ENCODE measurements around the gene GJC2. TPM values are rescaled to one million over a fixed set of nuclear protein-coding genes. Genes with fewer than 3 reads are reported as not detected.

Gene GJC2
- total RNA-seq, 1 experiment from 2014 or later: 1.5 TPM

DNA sequence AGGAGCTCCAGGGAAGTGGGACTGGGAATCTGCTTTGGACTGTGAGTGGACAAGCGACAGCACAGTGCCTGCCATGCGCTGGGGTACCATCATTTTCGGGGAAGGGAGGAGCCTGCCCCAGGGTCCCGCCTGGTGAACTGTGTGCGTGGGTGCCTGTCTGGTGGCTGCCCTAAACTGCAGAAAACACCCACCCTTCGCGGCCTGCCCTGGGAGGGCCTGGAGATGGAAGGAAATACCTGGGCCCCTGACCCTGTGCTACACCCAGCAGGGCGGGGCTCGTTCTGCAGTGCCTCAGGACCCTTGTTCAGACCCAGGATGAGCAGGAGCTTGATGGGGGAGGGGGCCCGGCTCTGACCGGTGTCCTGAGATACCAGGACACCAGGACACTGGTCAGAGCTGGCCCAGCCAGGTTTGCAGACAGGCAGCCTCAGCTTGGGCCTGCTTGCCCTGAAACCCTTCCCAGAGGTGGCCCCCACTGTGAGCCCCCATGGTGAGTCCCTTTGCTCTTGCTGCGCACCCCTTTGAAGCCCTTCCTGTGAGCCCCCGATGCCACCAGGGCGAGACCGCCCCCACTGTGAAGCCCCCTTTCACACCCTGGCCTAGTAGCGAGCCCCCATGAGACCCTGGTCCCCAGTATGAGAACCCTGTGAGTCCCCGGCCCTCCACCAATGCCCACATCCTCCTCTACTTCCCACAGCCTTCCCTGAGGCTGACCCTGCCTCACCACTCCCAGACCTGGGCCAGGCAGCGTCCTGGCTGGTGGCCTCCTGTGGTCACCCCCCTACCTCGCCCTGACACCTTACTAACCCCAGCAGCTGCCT is 2.6 kb downstream of the GJC2 start:
- Mint-ChIP-seq H3K27ac (ENCODE audit: unreplicated experiment) (no peak overlapping the region), H3K27me3 (ENCODE audit: insufficient read depth, unreplicated experiment) (no peaks in the 10 kb centered on the region)

GRCh38 chr1:228152918-228153258 is 3.2 kb downstream of the GJC2 start:
- Histone ChIP-seq H3K9me3 (no peaks in the 10 kb centered on the region), H3K4me1 (peaks cover 6% of the 10 kb centered on the region; the same call in 1 of the 2 replicates), H3K27me3 (replicated peaks; ENCODE audit: control insufficient read depth, insufficient read depth, low read length) (no peaks in the 10 kb centered on the region), H3K36me3 (ENCODE audit: control insufficient read depth, insufficient read depth, low read length) (no peaks in the 10 kb centered on the region), H3K4me3 (ENCODE audit: low read depth, low read length) (no peak overlapping the region)
- CTCF ChIA-PET: interaction anchor here (0.6 to 0.7 kb wide), 2 partner anchors 100 to 154 kb away, joined by 4 to 6 read pairs; no protein-coding TSS in a partner anchor
- TF ChIP-seq CTCF (IDR thresholded peaks at IDR 0.05; ENCODE audit: insufficient read depth in 1 of 2, low read depth in 1 of 2, low read length in 1 of 2, severe bottlenecking in 1 of 2, unreplicated experiment in 1 of 2): no peak
- Mint-ChIP-seq H3K4me3 (ENCODE audit: unreplicated experiment) (no peak overlapping the region), H3K27me3 (ENCODE audit: insufficient read depth, unreplicated experiment) (no peaks in the 10 kb centered on the region), H3K4me1 (ENCODE audit: low read depth, unreplicated experiment) (no peaks in the 10 kb centered on the region), H3K27ac (ENCODE audit: unreplicated experiment) (no peak overlapping the region), H3K36me3 (ENCODE audit: insufficient read depth, unreplicated experiment) (peaks cover 7% of the 10 kb centered on the region), H3K9me3 (ENCODE audit: unreplicated experiment) (no peaks in the 10 kb centered on the region)
- BruUV-seq (replicated peaks): no TSS peak
- no peak for DNase-seq
- intact Hi-C loops (cut with micrococcal nuclease; ENCODE audit: unreplicated experiment): no loop called here
- POLR2A ChIA-PET: no interaction called here

More for the DNA sequence above, 2.6 kb downstream of the GJC2 start:
- H3K36me3 ChIP-seq (ENCODE audit: control insufficient read depth, insufficient read depth, low read length): no peaks in the 10 kb centered on the region
- CTCF ChIA-PET: interaction anchor here (0.6 to 0.7 kb wide), 2 partner anchors 100 to 153 kb away, joined by 4 to 6 read pairs; no protein-coding TSS in a partner anchor
- H3K4me3 ChIP-seq (ENCODE audit: low read depth, low read length): no peak overlapping the region
- peaks cover 6% of the 10 kb centered on the region; the same call in 1 of the 2 replicates for H3K4me1 ChIP-seq
- no peak overlapping the region for H3K4me3 Mint-ChIP-seq (ENCODE audit: unreplicated experiment)
- no peaks in the 10 kb centered on the region for H3K27me3 ChIP-seq (replicated peaks; ENCODE audit: control insufficient read depth, insufficient read depth, low read length)
- intact Hi-C loops (cut with micrococcal nuclease; ENCODE audit: unreplicated experiment): no loop called here
- BruUV-seq (replicated peaks): no TSS peak
- peaks cover 7% of the 10 kb centered on the region for H3K36me3 Mint-ChIP-seq (ENCODE audit: insufficient read depth, unreplicated experiment)
- POLR2A ChIA-PET: no interaction called here
- H3K9me3 Mint-ChIP-seq (ENCODE audit: unreplicated experiment): no peaks in the 10 kb centered on the region
- no peak for TF ChIP-seq CTCF (IDR thresholded peaks at IDR 0.05; ENCODE audit: insufficient read depth in 1 of 2, low read depth in 1 of 2, low read length in 1 of 2, severe bottlenecking in 1 of 2, unreplicated experiment in 1 of 2)
- no peaks in the 10 kb centered on the region for H3K9me3 ChIP-seq
- no peak for DNase-seq
- no peaks in the 10 kb centered on the region for H3K4me1 Mint-ChIP-seq (ENCODE audit: low read depth, unreplicated experiment)

DNA sequence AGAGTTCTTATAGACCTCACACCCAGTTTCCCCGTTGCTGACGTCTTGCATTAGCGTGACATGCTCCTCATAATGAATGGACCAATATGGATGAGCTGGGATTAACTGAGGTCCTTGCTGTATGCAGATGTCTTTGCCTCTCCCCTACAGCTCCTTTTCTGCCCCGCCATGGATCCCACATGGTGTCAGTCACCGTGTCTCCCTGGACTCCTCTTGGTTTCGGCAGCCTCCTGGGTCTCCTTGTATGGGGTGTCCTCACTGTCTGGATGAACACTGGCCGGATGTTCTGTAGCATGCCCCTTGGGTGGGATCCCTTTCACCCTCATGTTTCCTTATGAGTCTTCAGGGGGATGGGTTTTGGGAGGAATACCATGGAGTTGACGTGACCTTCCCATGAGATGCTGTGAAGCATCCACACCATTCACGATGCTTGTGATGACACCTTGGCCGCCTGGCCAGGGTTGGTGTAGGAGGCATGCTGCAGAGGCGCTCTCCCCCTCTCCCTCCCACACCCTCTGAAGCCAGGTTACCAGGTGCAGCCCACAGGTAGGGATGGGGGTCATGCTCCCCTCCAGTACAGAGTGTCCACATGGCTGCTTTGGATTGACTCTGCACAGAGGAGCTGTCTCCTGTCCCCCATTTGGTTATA is 4.4 kb downstream of the GJC2 start:
- Mint-ChIP-seq H3K9me3 (ENCODE audit: unreplicated experiment) (no peaks in the 10 kb centered on the region), H3K27ac (ENCODE audit: unreplicated experiment) (no peak overlapping the region), H3K27me3 (ENCODE audit: insufficient read depth, unreplicated experiment) (no peaks in the 10 kb centered on the region), H3K4me1 (ENCODE audit: low read depth, unreplicated experiment) (no peaks in the 10 kb centered on the region), H3K4me3 (ENCODE audit: unreplicated experiment) (no peak overlapping the region), H3K36me3 (ENCODE audit: insufficient read depth, unreplicated experiment) (peaks cover 7% of the 10 kb centered on the region)
- Histone ChIP-seq H3K4me3 (ENCODE audit: low read depth, low read length) (no peak overlapping the region), H3K9me3 (no peaks in the 10 kb centered on the region), H3K36me3 (ENCODE audit: control insufficient read depth, insufficient read depth, low read length) (no peaks in the 10 kb centered on the region), H3K27me3 (replicated peaks; ENCODE audit: control insufficient read depth, insufficient read depth, low read length) (no peaks in the 10 kb centered on the region), H3K4me1 (peaks cover 6% of the 10 kb centered on the region; the same call in 1 of the 2 replicates)
- POLR2A ChIA-PET: interaction anchor here (0.9 kb wide), 1 partner anchor 44 kb away, joined by 3 read pairs; no protein-coding TSS in a partner anchor
- no TSS peak for BruUV-seq (replicated peaks)
- CTCF ChIA-PET: no interaction called here
- intact Hi-C loops (cut with micrococcal nuclease; ENCODE audit: unreplicated experiment): no loop called here
- no peak for TF ChIP-seq CTCF (IDR thresholded peaks at IDR 0.05; ENCODE audit: insufficient read depth in 1 of 2, low read depth in 1 of 2, low read length in 1 of 2, severe bottlenecking in 1 of 2, unreplicated experiment in 1 of 2)
- no peak for DNase-seq

All from Caco-2 (cell line).